Loucy (cell line): Measurements from ENCODE around the gene SLC6A18.

ENCODE experiments used
- EZH2phosphoT487 ChIP-seq: fragments of 200-600 bp; IDR thresholded peaks from 2 replicates; pipeline ENCODE4 v1.6.1; 2018; ENCODE audit warnings: antibody characterized with exemption, mild to moderate bottlenecking, moderate library complexity, borderline replicate concordance
- TF ChIP-seq, protein P1 (sequence below): fragments of 200-600 bp; sonication (generic); conservative IDR thresholded peaks from 2 replicates; pipeline ENCODE4 v1.5.1; 2014; ENCODE audit warnings: mild to moderate bottlenecking, antibody characterized with exemption, low read length

DNA sequence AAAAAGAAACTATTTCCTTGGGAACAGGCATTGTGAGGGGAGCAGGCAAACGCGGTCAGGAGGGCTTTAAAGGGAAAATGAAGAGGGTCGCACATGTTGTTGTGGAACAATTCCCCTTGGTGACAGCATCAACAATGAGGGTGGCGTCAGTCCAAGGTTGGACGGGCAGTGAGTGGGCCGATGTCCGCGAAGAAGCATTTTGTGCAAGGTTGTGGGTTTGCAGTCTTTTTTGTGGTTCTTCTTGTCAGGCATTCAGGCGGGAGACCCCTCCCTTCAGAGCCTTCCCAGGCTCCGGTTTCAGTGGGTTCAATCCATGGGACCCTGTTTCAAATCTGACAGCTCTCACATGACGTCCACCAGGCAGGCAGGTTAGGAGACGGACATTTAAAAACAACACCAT is 34.9 kb upstream of the SLC6A18 start:
- TF ChIP-seq, protein P1, sequence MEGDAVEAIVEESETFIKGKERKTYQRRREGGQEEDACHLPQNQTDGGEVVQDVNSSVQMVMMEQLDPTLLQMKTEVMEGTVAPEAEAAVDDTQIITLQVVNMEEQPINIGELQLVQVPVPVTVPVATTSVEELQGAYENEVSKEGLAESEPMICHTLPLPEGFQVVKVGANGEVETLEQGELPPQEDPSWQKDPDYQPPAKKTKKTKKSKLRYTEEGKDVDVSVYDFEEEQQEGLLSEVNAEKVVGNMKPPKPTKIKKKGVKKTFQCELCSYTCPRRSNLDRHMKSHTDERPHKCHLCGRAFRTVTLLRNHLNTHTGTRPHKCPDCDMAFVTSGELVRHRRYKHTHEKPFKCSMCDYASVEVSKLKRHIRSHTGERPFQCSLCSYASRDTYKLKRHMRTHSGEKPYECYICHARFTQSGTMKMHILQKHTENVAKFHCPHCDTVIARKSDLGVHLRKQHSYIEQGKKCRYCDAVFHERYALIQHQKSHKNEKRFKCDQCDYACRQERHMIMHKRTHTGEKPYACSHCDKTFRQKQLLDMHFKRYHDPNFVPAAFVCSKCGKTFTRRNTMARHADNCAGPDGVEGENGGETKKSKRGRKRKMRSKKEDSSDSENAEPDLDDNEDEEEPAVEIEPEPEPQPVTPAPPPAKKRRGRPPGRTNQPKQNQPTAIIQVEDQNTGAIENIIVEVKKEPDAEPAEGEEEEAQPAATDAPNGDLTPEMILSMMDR: no peak
- no peak for TF ChIP-seq EZH2phosphoT487
